ENCODE measurements around the gene ATP8B3. TPM values are rescaled to one million over a fixed set of nuclear protein-coding genes. Genes with fewer than 3 reads are reported as not detected.

ATP8B3 gene
- total and polyA plus RNA-seq, 9 of the 15 experiments (the other 6 are each of a cell fraction or from before 2014, with no cell fraction given): 1.2 to 12.3 (median 3.8) TPM

- TF ChIP-seq, protein P1, sequence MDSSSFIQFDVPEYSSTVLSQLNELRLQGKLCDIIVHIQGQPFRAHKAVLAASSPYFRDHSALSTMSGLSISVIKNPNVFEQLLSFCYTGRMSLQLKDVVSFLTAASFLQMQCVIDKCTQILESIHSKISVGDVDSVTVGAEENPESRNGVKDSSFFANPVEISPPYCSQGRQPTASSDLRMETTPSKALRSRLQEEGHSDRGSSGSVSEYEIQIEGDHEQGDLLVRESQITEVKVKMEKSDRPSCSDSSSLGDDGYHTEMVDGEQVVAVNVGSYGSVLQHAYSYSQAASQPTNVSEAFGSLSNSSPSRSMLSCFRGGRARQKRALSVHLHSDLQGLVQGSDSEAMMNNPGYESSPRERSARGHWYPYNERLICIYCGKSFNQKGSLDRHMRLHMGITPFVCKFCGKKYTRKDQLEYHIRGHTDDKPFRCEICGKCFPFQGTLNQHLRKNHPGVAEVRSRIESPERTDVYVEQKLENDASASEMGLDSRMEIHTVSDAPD (CRISPR knock-in tag; IDR thresholded peaks at IDR 0.05): no peak
- 0 out of 2 replicates have a peak, but pooled peaks have one; percentile 33 for TF ChIP-seq POLR2AphosphoS5 (IDR thresholded peaks at IDR 0.05; ENCODE audit: control insufficient read depth, insufficient read depth, low read depth, low read length)
- TF ChIP-seq SMAD4 (CRISPR knock-in tag; conservative IDR thresholded peaks at IDR 0.05): no peak
- TF ChIP-seq SUPT5H (IDR thresholded peaks at IDR 0.05): no peak
- TF ChIP-seq HDGF (IDR thresholded peaks at IDR 0.05): no peak
- peak; percentile 95 for TF ChIP-seq ZBTB33 (CRISPR knock-in tag; IDR thresholded peaks at IDR 0.05)
- no peak for TF ChIP-seq MIER1 (IDR thresholded peaks at IDR 0.05; ENCODE audit: low read depth)
- TF ChIP-seq TBL1XR1 (IDR thresholded peaks at IDR 0.05; ENCODE audit: low read length in 2 of 2): no peak
Measured at GRCh38 chr19:1843646-1844394, 31.7 kb upstream of the ATP8B3 start (continued).
